Measurements from ENCODE around the gene S100P.

GRCh38 chr4:6742989-6743388 lies 49.3 kb downstream of the S100P start:
- TF ChIP-seq TAF1 (IDR thresholded peaks at IDR 0.05; ENCODE audit: borderline replicate concordance, low read depth, low read length) (no peak), POLR2A (IDR thresholded peaks at IDR 0.05; ENCODE audit: low read depth, low read length) (no peak), POLR2AphosphoS5 (IDR thresholded peaks at IDR 0.05; ENCODE audit: low read depth, low read length) (no peak)

Data from GM12892 (cell line).